Nephron progenitor cell (in vitro differentiated cells): ENCODE measurements around the gene PLD3.

Experiments
- DNase-seq: peaks from one replicate; pipeline ENCODE4 v3.0.0; 2021
- H3K27ac Mint-ChIP-seq: 2 replicates; pipeline ENCODE4 v1.8.0; 2021; ENCODE audit warnings: mild to moderate bottlenecking, moderate library complexity, mixed read lengths
- H3K27me3 Mint-ChIP-seq: 2 replicates; pipeline ENCODE4 v1.8.0; 2021; ENCODE audit warnings: mild to moderate bottlenecking, low read depth, mixed read lengths; ENCODE audit not compliant: poor library complexity
- H3K36me3 Mint-ChIP-seq: 2 replicates; pipeline ENCODE4 v1.8.0; 2021; ENCODE audit warnings: low read depth, mixed read lengths
- H3K4me1 Mint-ChIP-seq: 2 replicates; pipeline ENCODE4 v1.8.0; 2021; ENCODE audit warnings: mixed read lengths
- H3K4me3 Mint-ChIP-seq: 2 replicates; pipeline ENCODE4 v1.8.0; 2021; ENCODE audit warnings: mild to moderate bottlenecking, moderate library complexity, mixed read lengths
- H3K9me3 Mint-ChIP-seq: 2 replicates; pipeline ENCODE4 v1.8.0; 2021; ENCODE audit warnings: mild to moderate bottlenecking, moderate library complexity, mixed read lengths
- CTCF ChIP-seq: fragments of 200-600 bp; sonication (generic); IDR thresholded peaks from 2 replicates; pipeline ENCODE4 v1.5.0; 2021; ENCODE audit warnings: antibody characterized with exemption

The PLD3 gene

DNA sequence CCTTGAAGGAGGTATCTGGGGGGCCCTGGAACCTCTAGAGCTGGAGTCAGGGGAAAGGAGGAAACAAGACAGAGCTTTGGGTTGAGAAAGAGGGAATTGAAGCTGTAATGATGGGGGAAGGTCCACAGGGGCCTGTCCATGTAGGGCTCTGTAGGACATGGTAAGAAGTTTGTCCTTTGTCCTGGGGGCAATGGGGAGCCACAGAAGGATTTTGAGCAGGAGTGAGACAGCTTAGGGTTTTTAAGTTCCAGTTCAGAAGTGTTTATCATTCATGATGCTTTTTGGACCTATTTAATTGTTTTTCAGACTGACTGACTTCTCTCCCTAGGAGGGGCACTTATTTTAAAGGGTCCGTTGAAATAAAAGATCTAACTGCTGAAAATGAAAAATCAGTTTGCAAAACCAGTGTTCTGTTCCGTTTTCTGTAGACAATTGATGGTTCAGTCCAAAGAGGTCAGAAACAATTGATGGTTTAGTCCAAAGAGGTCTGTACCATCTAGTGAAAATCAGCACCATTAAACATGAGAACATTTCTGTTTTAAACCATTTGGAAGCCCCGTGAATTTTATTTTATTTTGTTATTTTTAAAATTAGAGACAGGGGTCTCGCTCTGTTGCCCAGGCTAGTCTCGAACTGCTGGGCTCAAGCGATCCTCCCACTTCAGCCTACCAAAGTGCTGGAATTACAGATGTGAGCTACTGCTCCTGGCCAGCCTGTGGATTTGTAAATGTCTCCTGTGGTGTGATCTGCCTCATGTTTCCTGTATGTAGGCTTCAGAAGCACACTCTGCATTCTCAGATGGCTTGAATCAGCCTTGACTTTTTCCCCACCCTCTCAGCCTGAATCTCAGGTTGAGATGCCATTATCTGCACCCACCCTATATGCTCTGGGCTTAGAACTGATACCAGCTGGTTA lies 8.4 kb downstream of the PLD3 start:
- no peak for DNase-seq
- no peak for TF ChIP-seq CTCF
- peaks cover 43% of the 10 kb centered on the region for H3K4me1 Mint-ChIP-seq
- H3K36me3 Mint-ChIP-seq, result peaks cover 14% of the 10 kb centered on the region
- no peak overlapping the region for H3K4me3 Mint-ChIP-seq
- H3K9me3 Mint-ChIP-seq, result no peaks in the 10 kb centered on the region
- peak overlapping the region; percentile 78 for H3K27ac Mint-ChIP-seq
- H3K27me3 Mint-ChIP-seq, result no peaks in the 10 kb centered on the region

DNA sequence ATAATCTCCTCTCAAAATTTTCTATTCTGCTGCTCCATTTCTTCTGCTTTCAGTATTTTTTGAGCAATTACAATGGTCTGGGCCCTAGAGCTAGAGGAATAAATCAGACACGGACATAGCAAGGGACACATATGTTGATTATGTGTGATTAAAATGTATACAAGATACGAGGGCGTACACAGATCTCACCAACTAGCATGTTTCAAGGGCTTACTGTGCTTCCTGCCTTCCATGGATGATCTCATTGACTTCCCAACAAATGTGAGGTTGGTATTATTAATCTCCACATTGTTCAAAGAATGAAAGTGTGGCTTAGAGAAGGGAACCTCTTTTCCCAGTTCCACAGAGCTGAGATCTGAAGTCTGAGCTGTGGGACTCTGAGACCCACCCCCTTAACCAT lies 9.1 kb downstream of the PLD3 start:
- H3K9me3 Mint-ChIP-seq, result no peaks in the 10 kb centered on the region
- no peak for DNase-seq
- H3K27ac Mint-ChIP-seq, result peak overlapping the region; percentile 8
- H3K4me1 Mint-ChIP-seq, result peaks cover 43% of the 10 kb centered on the region
- no peak for TF ChIP-seq CTCF
- no peaks in the 10 kb centered on the region for H3K27me3 Mint-ChIP-seq
- peak overlapping the region; percentile 20 for H3K4me3 Mint-ChIP-seq
- peaks cover 19% of the 10 kb centered on the region for H3K36me3 Mint-ChIP-seq

DNA sequence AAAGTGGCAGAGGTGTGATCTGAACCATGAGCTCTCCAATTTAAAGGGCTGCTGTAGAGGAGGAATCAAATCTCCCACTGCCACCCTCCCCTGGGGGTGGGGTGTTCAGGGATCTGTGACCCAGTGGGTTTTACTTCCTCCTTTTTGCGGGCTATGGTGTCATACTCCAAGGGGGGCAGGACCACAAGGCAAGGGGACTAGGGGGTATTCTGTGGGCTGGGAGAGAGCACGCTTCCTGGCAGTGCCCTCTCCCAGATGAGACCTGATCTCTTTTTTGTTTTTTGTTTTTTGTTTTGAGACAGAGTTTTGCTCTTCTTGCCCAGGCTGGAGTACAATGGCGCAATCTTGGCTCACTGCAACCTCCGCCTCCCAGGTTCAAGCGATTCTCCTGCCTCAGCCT lies 10.3 kb downstream of the PLD3 start:
- no peak for TF ChIP-seq CTCF
- no peaks in the 10 kb centered on the region for H3K27me3 Mint-ChIP-seq
- no peak for DNase-seq
- no peak overlapping the region for H3K4me3 Mint-ChIP-seq
- peaks cover 19% of the 10 kb centered on the region for H3K36me3 Mint-ChIP-seq
- H3K27ac Mint-ChIP-seq, result peak overlapping the region; percentile 45
- H3K9me3 Mint-ChIP-seq, result no peaks in the 10 kb centered on the region
- H3K4me1 Mint-ChIP-seq, result peaks cover 52% of the 10 kb centered on the region

DNA sequence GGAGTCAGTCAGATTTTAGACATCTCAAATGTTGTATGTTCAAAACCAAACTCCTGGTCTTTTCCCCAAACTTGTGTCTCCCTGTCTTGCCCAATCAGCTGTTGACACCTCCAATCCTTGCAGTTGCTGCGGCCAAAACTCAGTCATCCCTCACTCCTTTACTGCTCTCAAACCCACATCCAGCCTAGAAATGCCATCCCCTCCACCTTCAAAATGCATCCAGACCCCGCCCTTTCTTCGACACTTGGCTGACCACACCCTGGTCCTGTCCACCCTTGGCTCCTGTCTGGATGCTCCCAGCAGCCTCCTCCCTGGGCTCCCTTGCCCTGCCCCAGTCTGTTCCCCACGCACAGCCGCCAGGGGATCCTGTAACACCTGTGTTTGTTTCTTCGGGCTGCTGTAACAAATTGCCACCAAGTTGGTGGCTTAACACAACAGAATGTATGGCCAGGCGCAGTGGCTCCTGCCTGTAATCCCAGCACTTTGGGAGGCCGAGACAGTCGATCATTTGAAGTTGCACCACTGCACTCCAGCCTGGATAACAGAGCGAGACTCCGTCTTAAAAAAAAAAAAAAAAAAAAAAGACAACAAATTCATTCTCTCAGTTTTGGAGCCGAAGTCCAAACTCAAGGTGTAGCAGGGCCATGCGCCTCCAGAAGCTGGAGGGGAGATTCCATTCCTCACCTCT lies 11.7 kb downstream of the PLD3 start:
- no peaks in the 10 kb centered on the region for H3K9me3 Mint-ChIP-seq
- H3K27ac Mint-ChIP-seq, result peak overlapping the region; percentile 52
- H3K27me3 Mint-ChIP-seq, result peaks cover 3% of the 10 kb centered on the region
- no peak for TF ChIP-seq CTCF
- no peak for DNase-seq
- H3K4me3 Mint-ChIP-seq, result no peak overlapping the region
- peaks cover 15% of the 10 kb centered on the region for H3K36me3 Mint-ChIP-seq
- H3K4me1 Mint-ChIP-seq, result peaks cover 57% of the 10 kb centered on the region

DNA sequence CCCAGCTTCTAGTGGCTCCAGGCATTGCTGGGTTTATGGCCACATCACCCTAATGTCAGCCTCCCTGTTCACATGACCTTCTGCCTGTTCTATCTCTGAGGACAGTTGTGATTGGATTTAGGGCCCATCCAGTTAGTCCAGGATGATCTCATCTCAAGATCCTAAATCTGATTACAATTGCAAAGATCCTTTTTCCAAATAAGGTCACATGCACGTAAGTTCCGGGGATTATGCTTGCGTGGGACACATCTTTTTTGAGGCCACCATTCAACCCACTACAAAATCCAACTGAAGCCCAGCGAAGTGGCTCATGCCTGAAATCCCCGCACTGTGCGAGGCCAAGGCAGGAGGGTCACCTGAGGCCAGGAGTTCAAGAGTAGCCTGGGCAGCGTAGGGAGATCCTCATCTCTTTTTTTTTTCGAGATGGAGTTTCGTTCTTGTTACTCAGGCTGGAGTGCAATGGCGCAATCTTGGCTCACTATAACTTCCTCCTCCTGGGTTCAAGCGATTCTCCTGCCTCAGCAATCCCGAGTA lies 12.3 kb downstream of the PLD3 start:
- H3K4me1 Mint-ChIP-seq, result peaks cover 59% of the 10 kb centered on the region
- peaks cover 14% of the 10 kb centered on the region for H3K36me3 Mint-ChIP-seq
- H3K27ac Mint-ChIP-seq, result peak overlapping the region; percentile 64
- peaks cover 7% of the 10 kb centered on the region for H3K27me3 Mint-ChIP-seq
- H3K4me3 Mint-ChIP-seq, result no peak overlapping the region
- DNase-seq, result no peak
- no peaks in the 10 kb centered on the region for H3K9me3 Mint-ChIP-seq
- no peak for TF ChIP-seq CTCF
